ENCODE results near the gene SLC24A3.

- TF ChIP-seq, protein P1, sequence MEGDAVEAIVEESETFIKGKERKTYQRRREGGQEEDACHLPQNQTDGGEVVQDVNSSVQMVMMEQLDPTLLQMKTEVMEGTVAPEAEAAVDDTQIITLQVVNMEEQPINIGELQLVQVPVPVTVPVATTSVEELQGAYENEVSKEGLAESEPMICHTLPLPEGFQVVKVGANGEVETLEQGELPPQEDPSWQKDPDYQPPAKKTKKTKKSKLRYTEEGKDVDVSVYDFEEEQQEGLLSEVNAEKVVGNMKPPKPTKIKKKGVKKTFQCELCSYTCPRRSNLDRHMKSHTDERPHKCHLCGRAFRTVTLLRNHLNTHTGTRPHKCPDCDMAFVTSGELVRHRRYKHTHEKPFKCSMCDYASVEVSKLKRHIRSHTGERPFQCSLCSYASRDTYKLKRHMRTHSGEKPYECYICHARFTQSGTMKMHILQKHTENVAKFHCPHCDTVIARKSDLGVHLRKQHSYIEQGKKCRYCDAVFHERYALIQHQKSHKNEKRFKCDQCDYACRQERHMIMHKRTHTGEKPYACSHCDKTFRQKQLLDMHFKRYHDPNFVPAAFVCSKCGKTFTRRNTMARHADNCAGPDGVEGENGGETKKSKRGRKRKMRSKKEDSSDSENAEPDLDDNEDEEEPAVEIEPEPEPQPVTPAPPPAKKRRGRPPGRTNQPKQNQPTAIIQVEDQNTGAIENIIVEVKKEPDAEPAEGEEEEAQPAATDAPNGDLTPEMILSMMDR (IDR thresholded peaks at IDR 0.05) = no peak
- TF ChIP-seq POLR2A (IDR thresholded peaks at IDR 0.05) = no peak
- no peak for TF ChIP-seq EP300 (IDR thresholded peaks at IDR 0.05)
- TF ChIP-seq POLR2AphosphoS5 (IDR thresholded peaks at IDR 0.05) = no peak
Measured at GRCh38 chr20:19723051-19723450, 510.6 kb downstream of the SLC24A3 start.

Measured in suprapubic skin (tissue), 4 donors.